Measurements from ENCODE around the gene IGSF21.

The IGSF21 gene

DNA sequence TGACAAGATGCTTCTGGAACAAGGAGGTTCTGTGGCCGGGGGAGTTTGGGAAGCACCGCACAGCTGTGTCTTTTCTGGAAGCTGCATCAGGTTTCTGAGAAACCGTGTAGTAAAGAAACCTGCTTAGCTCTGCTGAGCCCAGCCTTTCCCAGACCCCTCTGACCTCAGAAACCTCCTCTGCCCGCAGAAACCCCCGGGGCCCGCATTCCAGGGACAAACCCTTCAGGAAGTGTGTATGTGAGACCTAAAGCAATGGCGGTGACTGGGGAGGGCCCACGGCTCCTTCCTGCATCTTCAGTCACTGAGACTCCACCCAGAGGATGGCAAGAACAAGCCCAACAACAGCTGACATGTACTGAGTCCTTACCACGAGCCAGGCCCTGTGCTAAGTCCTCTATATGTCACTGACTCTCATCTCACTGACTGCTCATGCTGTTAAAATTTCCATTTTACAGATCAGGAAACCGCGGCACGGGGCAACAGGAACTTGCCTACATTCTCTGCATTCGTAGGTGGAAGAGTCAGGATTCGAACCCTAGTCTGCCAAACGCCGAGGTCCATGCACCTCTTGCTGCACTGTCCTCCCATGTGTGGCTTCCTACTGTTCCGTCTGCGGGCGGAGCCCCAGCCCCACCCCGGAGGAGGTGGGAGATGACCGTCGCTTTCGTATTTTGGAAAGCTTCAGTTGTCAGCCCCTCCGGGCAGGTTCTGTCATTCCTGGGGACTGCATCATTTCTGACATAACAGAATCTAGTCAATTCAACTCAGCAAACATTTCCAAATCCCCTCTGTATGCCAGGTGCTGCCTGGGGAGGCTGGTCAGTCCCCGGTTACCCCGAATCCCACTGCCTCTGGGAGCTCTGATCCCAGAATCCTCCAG lies 299.8 kb downstream of the IGSF21 start (continued):
- TF ChIP-seq, protein P1, sequence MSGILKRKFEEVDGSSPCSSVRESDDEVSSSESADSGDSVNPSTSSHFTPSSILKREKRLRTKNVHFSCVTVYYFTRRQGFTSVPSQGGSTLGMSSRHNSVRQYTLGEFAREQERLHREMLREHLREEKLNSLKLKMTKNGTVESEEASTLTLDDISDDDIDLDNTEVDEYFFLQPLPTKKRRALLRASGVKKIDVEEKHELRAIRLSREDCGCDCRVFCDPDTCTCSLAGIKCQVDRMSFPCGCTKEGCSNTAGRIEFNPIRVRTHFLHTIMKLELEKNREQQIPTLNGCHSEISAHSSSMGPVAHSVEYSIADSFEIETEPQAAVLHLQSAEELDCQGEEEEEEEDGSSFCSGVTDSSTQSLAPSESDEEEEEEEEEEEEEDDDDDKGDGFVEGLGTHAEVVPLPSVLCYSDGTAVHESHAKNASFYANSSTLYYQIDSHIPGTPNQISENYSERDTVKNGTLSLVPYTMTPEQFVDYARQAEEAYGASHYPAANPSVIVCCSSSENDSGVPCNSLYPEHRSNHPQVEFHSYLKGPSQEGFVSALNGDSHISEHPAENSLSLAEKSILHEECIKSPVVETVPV (CRISPR knock-in tag; IDR thresholded peaks at IDR 0.05), result no peak
- no peak for TF ChIP-seq OSR1 (CRISPR knock-in tag; IDR thresholded peaks at IDR 0.05)

DNA sequence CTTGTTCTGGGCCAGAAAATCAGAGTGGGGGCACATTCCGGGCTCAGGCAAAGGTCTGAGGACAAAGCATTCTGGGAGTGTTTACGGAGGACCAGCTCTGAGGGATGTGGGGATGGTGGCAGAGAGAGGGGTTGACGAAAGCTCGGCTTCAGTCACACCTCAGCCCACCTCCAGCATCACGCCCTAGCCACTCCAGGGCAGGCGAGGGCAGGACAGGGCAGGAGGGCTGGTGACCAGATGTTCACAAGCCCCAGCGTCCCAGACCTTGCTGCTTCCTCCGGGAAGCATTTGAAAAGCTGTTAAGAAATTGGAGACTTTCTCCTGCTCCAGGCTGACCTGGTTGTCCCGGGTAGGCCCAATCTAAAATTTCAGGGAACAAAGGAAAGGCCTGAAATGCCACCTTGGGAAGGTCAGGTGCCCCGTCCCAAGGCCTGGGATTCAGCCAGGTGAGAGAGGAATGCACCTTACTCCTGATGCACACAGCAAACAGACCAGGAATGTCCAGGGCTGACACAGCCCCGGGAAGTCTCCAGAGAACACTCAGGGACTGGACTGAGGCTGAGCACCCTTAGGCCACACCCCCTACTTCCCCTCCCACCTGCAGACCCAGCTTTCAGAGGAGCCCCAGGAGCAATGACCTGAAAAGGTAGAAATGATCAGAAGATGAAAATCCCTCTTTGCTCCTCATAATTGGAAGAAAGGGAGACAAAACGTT lies 301.2 kb downstream of the IGSF21 start:
- no peak for TF ChIP-seq ZNF8 (CRISPR knock-in tag; IDR thresholded peaks at IDR 0.05)
- TF ChIP-seq, protein P1 (CRISPR knock-in tag; IDR thresholded peaks at IDR 0.05), result no peak
- no peak for ATAC-seq

DNA sequence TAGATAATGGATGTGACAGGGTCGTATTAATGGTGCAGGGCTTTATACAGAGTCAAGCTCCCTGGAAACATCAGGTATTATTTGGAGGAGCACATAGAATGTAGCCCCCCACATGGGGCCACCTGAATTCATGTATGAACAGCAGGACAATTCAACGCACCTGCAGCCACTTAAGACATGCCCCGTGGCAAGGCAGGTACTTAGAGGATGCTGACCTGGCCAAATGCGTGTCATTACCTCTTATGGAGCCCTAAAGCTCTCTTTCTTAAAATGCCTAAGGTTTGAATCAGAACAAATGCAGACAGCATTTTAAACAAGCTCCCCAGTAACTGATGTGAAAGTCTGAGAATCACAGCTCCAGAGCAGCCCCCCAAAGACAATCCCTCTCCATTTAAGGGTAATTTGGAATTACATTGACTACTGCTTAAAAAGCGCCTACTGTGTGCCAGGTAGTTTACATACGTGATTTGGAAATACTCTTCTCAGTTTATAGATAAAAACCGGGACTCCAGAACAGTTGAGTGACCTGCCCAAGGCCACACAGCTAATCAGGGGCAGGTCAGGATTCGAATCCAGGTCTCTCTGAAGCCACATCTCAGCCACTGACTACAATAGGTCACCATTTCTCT lies 302.1 kb downstream of the IGSF21 start:
- TF ChIP-seq CREB5 (CRISPR knock-in tag; IDR thresholded peaks at IDR 0.05; ENCODE audit: low read depth) (no peak), ZC3H10 (CRISPR knock-in tag; IDR thresholded peaks at IDR 0.05) (no peak), POU6F1 (CRISPR knock-in tag; IDR thresholded peaks at IDR 0.05; ENCODE audit: borderline replicate concordance, low read depth) (no peak)
- no peak for ATAC-seq

GRCh38 chr1:18410407-18410806 lies 302.8 kb downstream of the IGSF21 start:
- no peak for ATAC-seq
- TF ChIP-seq TSHZ2 (CRISPR knock-in tag; IDR thresholded peaks at IDR 0.05) (no peak), POU6F1 (CRISPR knock-in tag; IDR thresholded peaks at IDR 0.05; ENCODE audit: borderline replicate concordance, low read depth) (no peak), ZFP30 (CRISPR knock-in tag; IDR thresholded peaks at IDR 0.05) (no peak), OSR1 (CRISPR knock-in tag; IDR thresholded peaks at IDR 0.05) (no peak), BACH2 (CRISPR knock-in tag; IDR thresholded peaks at IDR 0.05; ENCODE audit: borderline replicate concordance) (no peak), ZNF70 (CRISPR knock-in tag; IDR thresholded peaks at IDR 0.05) (no peak), ZC3H10 (CRISPR knock-in tag; IDR thresholded peaks at IDR 0.05) (no peak), CSDC2 (CRISPR knock-in tag; IDR thresholded peaks at IDR 0.05) (no peak), ISL1 (CRISPR knock-in tag; IDR thresholded peaks at IDR 0.05) (no peak), SNAI2 (CRISPR knock-in tag; IDR thresholded peaks at IDR 0.05) (no peak), PATZ1 (CRISPR knock-in tag; IDR thresholded peaks at IDR 0.05; ENCODE audit: borderline replicate concordance) (no peak), CREB5 (CRISPR knock-in tag; IDR thresholded peaks at IDR 0.05; ENCODE audit: low read depth) (no peak), TCF4 (CRISPR knock-in tag; IDR thresholded peaks at IDR 0.05; ENCODE audit: borderline replicate concordance) (no peak), ZNF8 (CRISPR knock-in tag; IDR thresholded peaks at IDR 0.05) (no peak)
- TF ChIP-seq, protein P1 (CRISPR knock-in tag; IDR thresholded peaks at IDR 0.05), result no peak

All from SK-N-SH treated with all-trans-retinoic acid at 6 μM for 48 hours (cell line).